ENCODE results near the gene TRIP13.

Gene TRIP13

DNA sequence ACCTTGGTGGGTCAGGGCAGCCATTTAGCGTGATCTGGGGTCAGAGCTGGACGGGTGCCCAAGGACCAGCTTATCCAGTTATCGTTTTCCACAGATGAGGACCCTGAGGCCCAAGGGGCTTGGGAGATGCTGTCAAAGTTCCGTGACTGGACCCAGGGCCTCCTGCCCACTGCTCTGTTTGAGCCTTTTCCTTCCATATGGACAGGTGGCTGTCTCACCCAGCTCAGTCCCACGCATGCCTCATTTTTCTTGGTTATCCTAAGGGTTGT is 56.5 kb downstream of the TRIP13 start:
- no peaks in the 10 kb centered on the region for H3K79me2 ChIP-seq
- no peak overlapping the region for H3K9ac ChIP-seq
- no peak overlapping the region for H3K4me2 ChIP-seq (ENCODE audit: low read length)
- H3K27ac ChIP-seq = no peak overlapping the region
- H3K9me3 ChIP-seq (ENCODE audit: control insufficient read depth, low read length) = no peaks in the 10 kb centered on the region
- no peak overlapping the region for H2AFZ ChIP-seq
- peaks cover 5% of the 10 kb centered on the region for H3K4me1 ChIP-seq
- TF ChIP-seq, protein P1, sequence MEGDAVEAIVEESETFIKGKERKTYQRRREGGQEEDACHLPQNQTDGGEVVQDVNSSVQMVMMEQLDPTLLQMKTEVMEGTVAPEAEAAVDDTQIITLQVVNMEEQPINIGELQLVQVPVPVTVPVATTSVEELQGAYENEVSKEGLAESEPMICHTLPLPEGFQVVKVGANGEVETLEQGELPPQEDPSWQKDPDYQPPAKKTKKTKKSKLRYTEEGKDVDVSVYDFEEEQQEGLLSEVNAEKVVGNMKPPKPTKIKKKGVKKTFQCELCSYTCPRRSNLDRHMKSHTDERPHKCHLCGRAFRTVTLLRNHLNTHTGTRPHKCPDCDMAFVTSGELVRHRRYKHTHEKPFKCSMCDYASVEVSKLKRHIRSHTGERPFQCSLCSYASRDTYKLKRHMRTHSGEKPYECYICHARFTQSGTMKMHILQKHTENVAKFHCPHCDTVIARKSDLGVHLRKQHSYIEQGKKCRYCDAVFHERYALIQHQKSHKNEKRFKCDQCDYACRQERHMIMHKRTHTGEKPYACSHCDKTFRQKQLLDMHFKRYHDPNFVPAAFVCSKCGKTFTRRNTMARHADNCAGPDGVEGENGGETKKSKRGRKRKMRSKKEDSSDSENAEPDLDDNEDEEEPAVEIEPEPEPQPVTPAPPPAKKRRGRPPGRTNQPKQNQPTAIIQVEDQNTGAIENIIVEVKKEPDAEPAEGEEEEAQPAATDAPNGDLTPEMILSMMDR (IDR thresholded peaks at IDR 0.05) = no peak
- no peak overlapping the region for H3K4me3 ChIP-seq (ENCODE audit: low read depth, low read length)
- no peaks in the 10 kb centered on the region for H3K27me3 ChIP-seq (ENCODE audit: control insufficient read depth, insufficient read depth, low read length)
- H3K36me3 ChIP-seq (ENCODE audit: control insufficient read depth, insufficient read depth, low read length) = no peaks in the 10 kb centered on the region

DNA sequence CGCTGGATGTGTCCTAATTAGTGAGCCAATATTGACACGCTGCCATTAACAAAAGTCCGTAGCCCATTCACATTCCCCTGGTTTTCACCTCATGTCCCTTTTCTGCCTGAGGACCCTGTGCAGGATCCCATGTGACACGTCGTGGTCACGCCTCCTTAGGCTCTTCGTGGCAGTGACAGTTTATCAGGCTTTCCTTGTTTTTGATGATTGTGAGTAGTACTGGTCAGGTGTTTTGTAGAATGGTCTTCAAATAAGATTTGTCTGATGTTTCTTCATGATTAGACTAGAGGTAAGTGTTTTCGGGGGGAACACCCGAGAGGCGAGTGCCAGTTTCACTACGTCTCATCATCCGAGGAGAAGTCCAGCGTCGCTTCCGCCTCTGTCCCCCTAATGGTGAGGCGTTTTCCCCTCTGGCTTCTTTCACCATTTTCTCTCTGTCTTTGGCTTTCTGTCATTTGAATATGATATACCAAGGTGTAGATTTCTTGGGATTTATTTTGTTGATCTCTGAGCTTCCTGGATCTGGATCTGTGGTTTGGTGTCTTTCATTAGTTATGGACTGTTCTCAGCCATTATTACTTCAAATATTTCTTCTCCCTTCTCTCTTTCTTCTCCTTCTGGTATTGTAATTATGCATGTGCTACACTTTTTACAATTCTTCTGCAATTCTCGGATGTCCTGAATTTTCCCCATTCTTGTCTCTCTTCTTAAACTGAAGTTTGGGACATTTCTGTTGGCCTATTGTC is 57.3 kb downstream of the TRIP13 start:
- Histone ChIP-seq H3K36me3 (ENCODE audit: control insufficient read depth, insufficient read depth, low read length) (no peaks in the 10 kb centered on the region), H2AFZ (no peak overlapping the region), H3K9me3 (ENCODE audit: control insufficient read depth, low read length) (no peaks in the 10 kb centered on the region), H3K9ac (no peak overlapping the region), H3K4me3 (ENCODE audit: low read depth, low read length) (no peak overlapping the region), H3K27me3 (ENCODE audit: control insufficient read depth, insufficient read depth, low read length) (no peaks in the 10 kb centered on the region), H3K4me2 (ENCODE audit: low read length) (no peak overlapping the region), H3K79me2 (no peaks in the 10 kb centered on the region), H3K4me1 (peaks cover 5% of the 10 kb centered on the region), H3K27ac (no peak overlapping the region)
- TF ChIP-seq, protein P1 (IDR thresholded peaks at IDR 0.05) = no peak

DNA sequence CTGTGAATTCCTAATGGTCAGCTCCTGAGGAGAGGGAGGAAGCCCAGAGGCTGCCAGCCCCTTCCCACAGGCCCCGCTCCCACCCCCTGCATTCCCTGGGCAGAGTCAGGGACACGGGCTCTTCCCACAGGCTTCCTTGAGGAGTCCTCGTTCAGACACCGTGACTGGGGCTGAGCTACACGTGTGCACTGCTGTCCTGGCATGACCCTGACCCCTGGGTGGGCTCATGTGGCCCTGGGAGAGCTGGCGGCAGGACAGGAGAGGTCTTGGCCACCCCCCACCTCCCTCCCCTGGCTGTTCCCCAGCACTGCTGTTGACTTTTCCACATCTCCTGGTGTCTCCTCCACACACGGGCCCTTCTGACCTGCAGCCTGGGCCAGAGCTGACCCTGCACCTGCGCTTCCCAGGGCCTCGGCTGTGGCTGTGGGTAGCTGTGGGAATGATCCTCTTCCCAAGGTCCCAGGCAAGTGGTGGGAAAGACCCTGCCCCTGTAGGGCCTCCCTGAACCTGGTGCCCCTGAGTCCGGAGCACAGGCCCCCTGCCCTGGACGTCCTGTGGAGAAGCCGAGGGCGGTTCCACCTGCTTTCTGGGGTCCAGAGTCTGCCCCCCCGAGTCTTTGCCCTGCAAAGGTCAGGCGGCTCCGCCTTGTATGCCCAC is 59.4 kb downstream of the TRIP13 start:
- no peak overlapping the region for H3K9ac ChIP-seq
- no peaks in the 10 kb centered on the region for H3K79me2 ChIP-seq
- no peaks in the 10 kb centered on the region for H3K36me3 ChIP-seq (ENCODE audit: control insufficient read depth, insufficient read depth, low read length)
- H3K27ac ChIP-seq = no peak overlapping the region
- H3K4me3 ChIP-seq (ENCODE audit: low read depth, low read length) = no peak overlapping the region
- H3K9me3 ChIP-seq (ENCODE audit: control insufficient read depth, low read length) = no peaks in the 10 kb centered on the region
- H3K4me2 ChIP-seq (ENCODE audit: low read length) = no peak overlapping the region
- TF ChIP-seq, protein P1 (IDR thresholded peaks at IDR 0.05) = no peak
- H3K4me1 ChIP-seq = no peaks in the 10 kb centered on the region
- H2AFZ ChIP-seq = no peak overlapping the region
- H3K27me3 ChIP-seq (ENCODE audit: control insufficient read depth, insufficient read depth, low read length) = no peaks in the 10 kb centered on the region

DNA sequence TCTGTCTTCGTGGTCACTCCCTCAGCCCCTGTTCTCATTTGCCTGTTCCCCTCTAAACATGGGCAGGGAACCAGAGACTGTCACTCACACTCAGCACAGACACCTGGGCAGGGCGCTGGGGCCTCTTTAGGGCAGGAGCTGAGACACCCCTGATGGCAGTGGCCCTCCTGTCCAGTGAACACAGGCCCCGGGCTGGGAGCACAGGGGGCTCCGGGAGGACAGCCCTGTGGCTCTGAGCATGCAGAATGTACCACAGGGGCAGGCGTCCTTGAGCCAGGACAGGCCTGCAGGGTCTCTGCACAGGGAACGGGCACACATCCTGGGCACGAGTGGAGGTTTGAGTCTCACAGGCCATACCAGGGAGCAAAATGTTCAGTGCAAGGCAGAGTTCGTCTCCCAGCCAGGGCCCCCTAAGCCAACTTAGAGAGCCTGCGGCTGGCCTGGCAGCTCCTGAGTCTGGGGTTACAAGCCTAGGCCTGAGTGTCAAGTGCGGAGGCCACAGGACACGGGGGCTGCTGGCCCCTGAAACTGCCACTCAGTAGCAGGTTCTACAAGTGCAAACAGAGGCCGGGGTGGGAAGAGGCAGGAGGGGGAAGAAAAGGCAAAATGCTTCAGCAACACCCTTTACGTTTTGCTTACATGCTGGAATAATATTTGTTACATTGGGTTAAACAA is 60.0 kb downstream of the TRIP13 start:
- H3K36me3 ChIP-seq (ENCODE audit: control insufficient read depth, insufficient read depth, low read length) = no peaks in the 10 kb centered on the region
- no peaks in the 10 kb centered on the region for H3K4me1 ChIP-seq
- H3K27me3 ChIP-seq (ENCODE audit: control insufficient read depth, insufficient read depth, low read length) = no peaks in the 10 kb centered on the region
- no peak overlapping the region for H3K27ac ChIP-seq
- H3K9ac ChIP-seq = no peak overlapping the region
- TF ChIP-seq, protein P1 (IDR thresholded peaks at IDR 0.05) = no peak
- H2AFZ ChIP-seq = no peak overlapping the region
- H3K4me3 ChIP-seq (ENCODE audit: low read depth, low read length) = no peak overlapping the region
- H3K79me2 ChIP-seq = no peaks in the 10 kb centered on the region
- H3K4me2 ChIP-seq (ENCODE audit: low read length) = no peak overlapping the region
- no peaks in the 10 kb centered on the region for H3K9me3 ChIP-seq (ENCODE audit: control insufficient read depth, low read length)

All from parathyroid adenoma (tissue), 2 donors.